OCI-LY1 (cell line): ENCODE results near the gene EXOSC7.

ENCODE experiments used
- H2AFZ ChIP-seq: fragments of 200-600 bp; sonication (generic), shearing (Covaris generic); 2 replicates; pipeline ENCODE4 v1.6.0; 2014; ENCODE audit warnings: antibody characterized with exemption, mild to moderate bottlenecking, low read length
- H3F3A ChIP-seq: fragments of 200-600 bp; sonication (generic), shearing (Covaris generic); 2 replicates; pipeline ENCODE4 v1.6.0; 2014; ENCODE audit warnings: mild to moderate bottlenecking, antibody characterized with exemption, low read length, moderate library complexity; ENCODE audit not compliant: insufficient read depth
- H3K27ac ChIP-seq: fragments of 200-600 bp; sonication (generic); 2 replicates; pipeline ENCODE4 v1.5.1; 2014; ENCODE audit warnings: low read length, mixed run types, mild to moderate bottlenecking, low read depth; ENCODE audit not compliant: poor library complexity, severe bottlenecking
- H3K27me3 ChIP-seq: fragments of 200-600 bp; sonication (generic); 2 replicates; pipeline ENCODE4 v1.6.0; 2014; ENCODE audit warnings: antibody characterized with exemption, mild to moderate bottlenecking, low read length, moderate library complexity; ENCODE audit not compliant: insufficient read depth
- H3K36me3 ChIP-seq: fragments of 200-600 bp; sonication (generic); 2 replicates; pipeline ENCODE4 v1.6.1; 2014; ENCODE audit warnings: mild to moderate bottlenecking, antibody characterized with exemption, low read length, moderate library complexity, mixed read lengths; ENCODE audit not compliant: insufficient read depth
- H3K4me1 ChIP-seq: fragments of 200-600 bp; sonication (generic); 2 replicates; pipeline ENCODE4 v1.5.1; 2014; ENCODE audit warnings: mild to moderate bottlenecking, low read length, moderate library complexity; ENCODE audit not compliant: insufficient read depth, severe bottlenecking
- H3K4me2 ChIP-seq: fragments of 200-600 bp; sonication (generic), shearing (Covaris generic); 2 replicates; pipeline ENCODE4 v1.6.1; 2014; ENCODE audit warnings: low read length
- H3K4me3 ChIP-seq: fragments of 200-600 bp; sonication (generic); 2 replicates; pipeline ENCODE4 v1.5.1; 2014; ENCODE audit warnings: low read length, low read depth, mild to moderate bottlenecking, mixed read lengths; ENCODE audit not compliant: poor library complexity, severe bottlenecking
- H3K79me2 ChIP-seq: fragments of 200-600 bp; shearing (Covaris generic); 2 replicates; pipeline ENCODE4 v1.6.1; 2016; ENCODE audit warnings: mixed run types, low read length, mixed read lengths; ENCODE audit not compliant: insufficient read depth
- H3K9ac ChIP-seq: fragments of 200-600 bp; sonication (generic), shearing (Covaris generic); 2 replicates; pipeline ENCODE4 v1.6.1; 2014; ENCODE audit warnings: mild to moderate bottlenecking, low read length, mixed read lengths
- H3K9me2 ChIP-seq: fragments of 200-600 bp; sonication (generic), shearing (Covaris generic); 2 replicates; pipeline ENCODE4 v1.6.1; 2014; ENCODE audit warnings: low read depth, mild to moderate bottlenecking, low read length, mixed read lengths
- H3K9me3 ChIP-seq: fragments of 200-600 bp; shearing (Covaris generic); 2 replicates; pipeline ENCODE4 v1.6.1; 2014; ENCODE audit warnings: low read length, mixed read lengths
- H4K20me1 ChIP-seq: fragments of 200-600 bp; sonication (generic), shearing (Covaris generic); 2 replicates; pipeline ENCODE4 v1.6.0; 2016; ENCODE audit warnings: mild to moderate bottlenecking, low read length; ENCODE audit not compliant: insufficient read depth
- EZH2 ChIP-seq: fragments of 200-600 bp; sonication (generic), shearing (Covaris generic); IDR thresholded peaks from 2 replicates; pipeline ENCODE4 v1.8.0; 2017; ENCODE audit warnings: borderline replicate concordance, mixed run types, mild to moderate bottlenecking, antibody characterized with exemption, low read length, moderate library complexity, mixed read lengths
- TF ChIP-seq, protein P1 (sequence below): fragments of 200-600 bp; sonication (generic), shearing (Covaris generic); IDR thresholded peaks from 2 replicates; pipeline ENCODE4 v1.5.1; 2017; ENCODE audit warnings: mild to moderate bottlenecking, antibody characterized with exemption, low read length, moderate library complexity, mixed read lengths

The EXOSC7 gene

GRCh38 chr3:45011756-45012508 lies 35.9 kb downstream of the EXOSC7 start:
- Histone ChIP-seq H2AFZ (no peak overlapping the region), H3K9me2 (no peaks in the 10 kb centered on the region), H4K20me1 (no peaks in the 10 kb centered on the region), H3K27ac (no peak overlapping the region), H3F3A (no peaks in the 10 kb centered on the region), H3K79me2 (no peaks in the 10 kb centered on the region), H3K36me3 (peaks cover 77% of the 10 kb centered on the region), H3K4me3 (no peak overlapping the region), H3K9ac (no peak overlapping the region), H3K4me2 (no peak overlapping the region), H3K9me3 (no peaks in the 10 kb centered on the region), H3K27me3 (no peaks in the 10 kb centered on the region), H3K4me1 (no peaks in the 10 kb centered on the region)
- TF ChIP-seq, protein P1, sequence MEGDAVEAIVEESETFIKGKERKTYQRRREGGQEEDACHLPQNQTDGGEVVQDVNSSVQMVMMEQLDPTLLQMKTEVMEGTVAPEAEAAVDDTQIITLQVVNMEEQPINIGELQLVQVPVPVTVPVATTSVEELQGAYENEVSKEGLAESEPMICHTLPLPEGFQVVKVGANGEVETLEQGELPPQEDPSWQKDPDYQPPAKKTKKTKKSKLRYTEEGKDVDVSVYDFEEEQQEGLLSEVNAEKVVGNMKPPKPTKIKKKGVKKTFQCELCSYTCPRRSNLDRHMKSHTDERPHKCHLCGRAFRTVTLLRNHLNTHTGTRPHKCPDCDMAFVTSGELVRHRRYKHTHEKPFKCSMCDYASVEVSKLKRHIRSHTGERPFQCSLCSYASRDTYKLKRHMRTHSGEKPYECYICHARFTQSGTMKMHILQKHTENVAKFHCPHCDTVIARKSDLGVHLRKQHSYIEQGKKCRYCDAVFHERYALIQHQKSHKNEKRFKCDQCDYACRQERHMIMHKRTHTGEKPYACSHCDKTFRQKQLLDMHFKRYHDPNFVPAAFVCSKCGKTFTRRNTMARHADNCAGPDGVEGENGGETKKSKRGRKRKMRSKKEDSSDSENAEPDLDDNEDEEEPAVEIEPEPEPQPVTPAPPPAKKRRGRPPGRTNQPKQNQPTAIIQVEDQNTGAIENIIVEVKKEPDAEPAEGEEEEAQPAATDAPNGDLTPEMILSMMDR, result no peak
- no peak for TF ChIP-seq EZH2

DNA sequence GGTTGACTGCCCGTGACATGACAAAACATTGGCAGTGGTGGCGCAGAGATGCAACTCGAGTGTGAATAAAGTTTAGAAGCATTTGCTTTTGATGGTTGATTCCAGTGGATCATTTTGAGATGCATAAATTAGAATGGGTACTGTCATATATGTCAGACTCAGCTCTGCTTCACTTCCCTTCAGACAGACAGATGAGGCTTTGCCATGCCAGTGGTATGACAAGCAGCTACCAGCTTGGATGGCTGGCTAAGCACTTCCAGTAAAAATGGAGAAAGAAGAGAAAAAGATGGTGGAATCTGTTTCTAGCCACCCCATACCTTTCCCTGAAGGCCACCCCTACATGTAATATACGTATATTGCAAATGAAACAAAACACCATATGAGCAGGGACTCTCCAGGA lies 36.5 kb downstream of the EXOSC7 start:
- Histone ChIP-seq H3K9ac (no peak overlapping the region), H2AFZ (no peak overlapping the region), H3F3A (no peaks in the 10 kb centered on the region), H4K20me1 (no peaks in the 10 kb centered on the region), H3K79me2 (no peaks in the 10 kb centered on the region), H3K9me2 (no peaks in the 10 kb centered on the region), H3K9me3 (no peaks in the 10 kb centered on the region), H3K4me3 (no peak overlapping the region), H3K36me3 (peaks cover 70% of the 10 kb centered on the region), H3K4me2 (no peak overlapping the region), H3K4me1 (no peaks in the 10 kb centered on the region), H3K27ac (no peak overlapping the region), H3K27me3 (no peaks in the 10 kb centered on the region)
- TF ChIP-seq, protein P1, result no peak
- no peak for TF ChIP-seq EZH2

GRCh38 chr3:45016916-45017315 lies 40.9 kb downstream of the EXOSC7 start:
- no peaks in the 10 kb centered on the region for H3K4me1 ChIP-seq
- no peak overlapping the region for H3K9ac ChIP-seq
- no peak overlapping the region for H3K4me2 ChIP-seq
- H3K27ac ChIP-seq, result no peak overlapping the region
- H3K9me2 ChIP-seq, result no peaks in the 10 kb centered on the region
- H3K9me3 ChIP-seq, result no peaks in the 10 kb centered on the region
- TF ChIP-seq, protein P1, result no peak
- TF ChIP-seq EZH2, result no peak
- H3K36me3 ChIP-seq, result peaks cover 34% of the 10 kb centered on the region
- no peaks in the 10 kb centered on the region for H3K27me3 ChIP-seq
- no peak overlapping the region for H3K4me3 ChIP-seq
- H2AFZ ChIP-seq, result no peak overlapping the region
- no peaks in the 10 kb centered on the region for H3F3A ChIP-seq
- H4K20me1 ChIP-seq, result no peaks in the 10 kb centered on the region
- H3K79me2 ChIP-seq, result no peaks in the 10 kb centered on the region
